Lower lobe of right lung (tissue), 2 donors: ENCODE results near the gene TSPAN9. TPM values are rescaled to one million over a fixed set of nuclear protein-coding genes. Genes with fewer than 3 reads are reported as not detected.

ENCODE experiments used
- ATAC-seq, 2 donors: fragments of 200-7000 bp; cut with Tn5 transposase; one replicate each; pipeline ENCODE4 v1.9.1; 2020 to 2022; ENCODE audit warnings: mild to moderate bottlenecking in 2 of 2, moderate library complexity in 2 of 2
- DNase-seq: peaks from one replicate; pipeline ENCODE4 v3.0.0-alpha.2; 2020
- H3K27ac ChIP-seq: fragments of 200-600 bp; one replicate; pipeline ENCODE4 v1.8.0; 2022
- H3K27me3 ChIP-seq: fragments of 200-600 bp; one replicate; pipeline ENCODE4 v1.8.0; 2022; ENCODE audit warnings: low read depth
- H3K36me3 ChIP-seq: fragments of 200-600 bp; one replicate; pipeline ENCODE4 v1.8.0; 2022; ENCODE audit warnings: mild to moderate bottlenecking
- H3K4me1 ChIP-seq: fragments of 200-600 bp; one replicate; pipeline ENCODE4 v1.8.0; 2022
- H3K4me3 ChIP-seq: fragments of 200-600 bp; one replicate; pipeline ENCODE4 v1.8.0; 2022; ENCODE audit warnings: mild to moderate bottlenecking
- H3K9me3 ChIP-seq: fragments of 200-600 bp; one replicate; pipeline ENCODE4 v1.8.0; 2022
- CTCF ChIP-seq: fragments of 200-600 bp; IDR thresholded peaks from one replicate; pipeline ENCODE4 v1.8.0; 2022; ENCODE audit warnings: antibody characterized with exemption, mild to moderate bottlenecking
- intact Hi-C: fragments of 100-400 bp; cut with DNase I; formaldehyde crosslinking; loops from one replicate; pipeline ENCODE4 v1.11.0; 2022
- total RNA-seq: library from RNA; stranded (reverse); fragmentation: NEBNext Ultra II Directional; extraction: Animal tissue kit (Norgen Biotek cat#: 25700); gene quantifications from one replicate; pipeline ENCODE4 v1.2.1, GENCODE V29; 2021
- donor health status: DM: no; HTN: yes; CAD: no; lungs with severe emphysema.

The TSPAN9 gene
- total RNA-seq, 1 donor from 2014 or later = 61.1 TPM

- no peak overlapping the region for H3K27ac ChIP-seq
- no peak overlapping the region for H3K4me3 ChIP-seq
- no peak for TF ChIP-seq CTCF
- DNase-seq = no peak
- H3K27me3 ChIP-seq = no peaks in the 10 kb centered on the region
- peaks cover 34% of the 10 kb centered on the region for H3K36me3 ChIP-seq
- ATAC-seq = no peak
- no peaks in the 10 kb centered on the region for H3K9me3 ChIP-seq
- H3K4me1 ChIP-seq = peaks cover 11% of the 10 kb centered on the region
- intact Hi-C loops = no loop called here
These were observed 40.1 kb upstream of the TSPAN9 start for GRCh38 chr12:3036901-3037600.

- DNase-seq (no peak), ATAC-seq (no peak)
- Histone ChIP-seq H3K4me3 (no peak overlapping the region), H3K27ac (no peak overlapping the region), H3K9me3 (no peaks in the 10 kb centered on the region), H3K36me3 (peaks cover 32% of the 10 kb centered on the region), H3K4me1 (peaks cover 9% of the 10 kb centered on the region), H3K27me3 (peaks cover 3% of the 10 kb centered on the region)
- TF ChIP-seq CTCF = no peak
- intact Hi-C loops = no loop called here
These were observed 39.0 kb upstream of the TSPAN9 start for GRCh38 chr12:3038166-3038565.

- Histone ChIP-seq H3K36me3 (peaks cover 32% of the 10 kb centered on the region), H3K9me3 (no peaks in the 10 kb centered on the region), H3K27me3 (peaks cover 3% of the 10 kb centered on the region), H3K27ac (no peak overlapping the region), H3K4me1 (peaks cover under 1% of the 10 kb centered on the region), H3K4me3 (no peak overlapping the region)
- DNase-seq (no peak), ATAC-seq (no peak)
- intact Hi-C loops = no loop called here
- no peak for TF ChIP-seq CTCF
These were observed 38.2 kb upstream of the TSPAN9 start for GRCh38 chr12:3038926-3039510.

- no peak for ATAC-seq
- H3K9me3 ChIP-seq = no peaks in the 10 kb centered on the region
- no peak overlapping the region for H3K4me3 ChIP-seq
- H3K4me1 ChIP-seq = no peaks in the 10 kb centered on the region
- H3K27me3 ChIP-seq = peaks cover 3% of the 10 kb centered on the region
- intact Hi-C loops = no loop called here
- H3K27ac ChIP-seq = no peak overlapping the region
- no peak for TF ChIP-seq CTCF
- DNase-seq = no peak
- peaks cover 32% of the 10 kb centered on the region for H3K36me3 ChIP-seq
These were observed 37.0 kb upstream of the TSPAN9 start for GRCh38 chr12:3040026-3040656.

GRCh38 chr12:3040663-3041544 is 36.3 kb upstream of the TSPAN9 start:
- ATAC-seq = no peak
- Histone ChIP-seq H3K9me3 (no peaks in the 10 kb centered on the region), H3K27me3 (peaks cover 3% of the 10 kb centered on the region), H3K4me3 (no peak overlapping the region), H3K27ac (no peak overlapping the region), H3K4me1 (peaks cover 1% of the 10 kb centered on the region), H3K36me3 (peaks cover 32% of the 10 kb centered on the region)
- TF ChIP-seq CTCF = no peak
- no peak for DNase-seq
- intact Hi-C loops = no loop called here
